ENCODE results near the gene KRTAP26-1.

The KRTAP26-1 gene

GRCh38 chr21:30271156-30271555, 49.0 kb downstream of the KRTAP26-1 start:
- no peak for DNase-seq (ENCODE audit: low spot score)

- DNase-seq (ENCODE audit: low spot score), result no peak
Measured at GRCh38 chr21:30269803-30270530, 50.1 kb downstream of the KRTAP26-1 start.
